Loucy (cell line): Measurements from ENCODE around the gene CCDC92.

Experiments used
- H2AFZ ChIP-seq: fragments of 200-600 bp; sonication (generic); 2 replicates; pipeline ENCODE4 v1.6.0; 2016; ENCODE audit warnings: antibody characterized with exemption, mild to moderate bottlenecking, low read length, moderate library complexity
- H3F3A ChIP-seq: fragments of 200-600 bp; 2 replicates; pipeline ENCODE4 v1.6.0; 2016; ENCODE audit warnings: antibody characterized with exemption, low read depth, mild to moderate bottlenecking
- H3K27me3 ChIP-seq: fragments of 200-600 bp; sonication (generic); 2 replicates; pipeline ENCODE4 v1.6.1; 2014; ENCODE audit warnings: low read length, mild to moderate bottlenecking; ENCODE audit not compliant: insufficient read depth, poor library complexity, severe bottlenecking
- H3K36me3 ChIP-seq: fragments of 200-600 bp; sonication (generic); 2 replicates; pipeline ENCODE4 v1.6.1; 2016; ENCODE audit warnings: low read length; ENCODE audit not compliant: insufficient read depth
- H3K4me1 ChIP-seq: fragments of 200-600 bp; sonication (generic); 2 replicates; pipeline ENCODE4 v1.5.1; 2014; ENCODE audit warnings: low read length, mild to moderate bottlenecking; ENCODE audit not compliant: insufficient read depth, poor library complexity, severe bottlenecking
- H3K4me2 ChIP-seq: fragments of 200-600 bp; sonication (generic); 2 replicates; pipeline ENCODE4 v1.6.0; 2014; ENCODE audit warnings: antibody characterized with exemption, low read length, low read depth, mild to moderate bottlenecking; ENCODE audit not compliant: poor library complexity, severe bottlenecking
- H3K4me3 ChIP-seq: fragments of 200-600 bp; sonication (generic); 2 replicates; pipeline ENCODE4 v1.5.1; 2014; ENCODE audit warnings: low read length, mild to moderate bottlenecking, mixed read lengths; ENCODE audit not compliant: poor library complexity, severe bottlenecking
- H3K79me2 ChIP-seq: fragments of 200-600 bp; sonication (generic); 2 replicates; pipeline ENCODE4 v1.6.1; 2014; ENCODE audit warnings: low read length; ENCODE audit not compliant: insufficient read depth
- H3K9ac ChIP-seq: fragments of 200-600 bp; sonication (generic); 2 replicates; pipeline ENCODE4 v1.6.0; 2014; ENCODE audit warnings: mild to moderate bottlenecking, low read depth, low read length, moderate library complexity; ENCODE audit not compliant: poor library complexity, severe bottlenecking
- H3K9me2 ChIP-seq: fragments of 200-600 bp; sonication (generic); replicated peaks from 2 replicates; pipeline ENCODE4 v1.6.1; 2016; ENCODE audit warnings: low read depth, low read length, mixed read lengths
- H3K9me3 ChIP-seq: fragments of 200-600 bp; sonication (generic); 2 replicates; pipeline ENCODE4 v1.6.1; 2014; ENCODE audit warnings: mild to moderate bottlenecking, antibody characterized with exemption, low read length, low read depth; ENCODE audit not compliant: insufficient read depth
- H4K20me1 ChIP-seq: fragments of 200-600 bp; sonication (generic); 2 replicates; pipeline ENCODE4 v1.6.0; 2014; ENCODE audit warnings: antibody characterized with exemption, low read length, mild to moderate bottlenecking; ENCODE audit not compliant: insufficient read depth, poor library complexity, severe bottlenecking
- EZH2phosphoT487 ChIP-seq: fragments of 200-600 bp; IDR thresholded peaks from 2 replicates; pipeline ENCODE4 v1.6.1; 2018; ENCODE audit warnings: antibody characterized with exemption, mild to moderate bottlenecking, moderate library complexity, borderline replicate concordance
- TF ChIP-seq, protein P1 (sequence below): fragments of 200-600 bp; sonication (generic); conservative IDR thresholded peaks from 2 replicates; pipeline ENCODE4 v1.5.1; 2014; ENCODE audit warnings: mild to moderate bottlenecking, antibody characterized with exemption, low read length

Gene CCDC92

GRCh38 chr12:123998991-123999359 is 26.3 kb upstream of the CCDC92 start:
- no peaks in the 10 kb centered on the region for H3K9me3 ChIP-seq
- no peak overlapping the region for H3K9ac ChIP-seq
- peaks cover 4% of the 10 kb centered on the region for H3K4me1 ChIP-seq
- H3K36me3 ChIP-seq: peaks cover 49% of the 10 kb centered on the region; the same call in 1 of the 2 replicates
- H3K79me2 ChIP-seq: peaks cover 38% of the 10 kb centered on the region; the same call in 1 of the 2 replicates
- peaks cover 3% of the 10 kb centered on the region for H4K20me1 ChIP-seq
- H3K4me3 ChIP-seq: no peak overlapping the region
- H3F3A ChIP-seq: no peaks in the 10 kb centered on the region
- H3K9me2 ChIP-seq: no peaks in the 10 kb centered on the region
- no peak overlapping the region for H2AFZ ChIP-seq
- H3K27me3 ChIP-seq: no peaks in the 10 kb centered on the region
- no peak overlapping the region for H3K4me2 ChIP-seq
- TF ChIP-seq, protein P1, sequence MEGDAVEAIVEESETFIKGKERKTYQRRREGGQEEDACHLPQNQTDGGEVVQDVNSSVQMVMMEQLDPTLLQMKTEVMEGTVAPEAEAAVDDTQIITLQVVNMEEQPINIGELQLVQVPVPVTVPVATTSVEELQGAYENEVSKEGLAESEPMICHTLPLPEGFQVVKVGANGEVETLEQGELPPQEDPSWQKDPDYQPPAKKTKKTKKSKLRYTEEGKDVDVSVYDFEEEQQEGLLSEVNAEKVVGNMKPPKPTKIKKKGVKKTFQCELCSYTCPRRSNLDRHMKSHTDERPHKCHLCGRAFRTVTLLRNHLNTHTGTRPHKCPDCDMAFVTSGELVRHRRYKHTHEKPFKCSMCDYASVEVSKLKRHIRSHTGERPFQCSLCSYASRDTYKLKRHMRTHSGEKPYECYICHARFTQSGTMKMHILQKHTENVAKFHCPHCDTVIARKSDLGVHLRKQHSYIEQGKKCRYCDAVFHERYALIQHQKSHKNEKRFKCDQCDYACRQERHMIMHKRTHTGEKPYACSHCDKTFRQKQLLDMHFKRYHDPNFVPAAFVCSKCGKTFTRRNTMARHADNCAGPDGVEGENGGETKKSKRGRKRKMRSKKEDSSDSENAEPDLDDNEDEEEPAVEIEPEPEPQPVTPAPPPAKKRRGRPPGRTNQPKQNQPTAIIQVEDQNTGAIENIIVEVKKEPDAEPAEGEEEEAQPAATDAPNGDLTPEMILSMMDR: no peak
- no peak for TF ChIP-seq EZH2phosphoT487

GRCh38 chr12:123998344-123998990 is 25.8 kb upstream of the CCDC92 start:
- Histone ChIP-seq H3K9me2 (no peaks in the 10 kb centered on the region), H2AFZ (no peak overlapping the region), H3K27me3 (no peaks in the 10 kb centered on the region), H3K9me3 (no peaks in the 10 kb centered on the region), H3F3A (no peaks in the 10 kb centered on the region), H3K79me2 (peaks cover 41% of the 10 kb centered on the region; the same call in 1 of the 2 replicates), H3K9ac (no peak overlapping the region), H3K36me3 (peaks cover 50% of the 10 kb centered on the region; the same call in 1 of the 2 replicates), H3K4me3 (no peak overlapping the region), H4K20me1 (peaks cover 3% of the 10 kb centered on the region), H3K4me1 (peaks cover 4% of the 10 kb centered on the region), H3K4me2 (no peak overlapping the region)
- TF ChIP-seq EZH2phosphoT487: no peak
- TF ChIP-seq, protein P1: no peak

- H3K4me3 ChIP-seq: no peak overlapping the region
- peaks cover 45% of the 10 kb centered on the region; the same call in 1 of the 2 replicates for H3K79me2 ChIP-seq
- H3K4me2 ChIP-seq: no peak overlapping the region
- H3K9me2 ChIP-seq: no peaks in the 10 kb centered on the region
- H3K36me3 ChIP-seq: peaks cover 55% of the 10 kb centered on the region; the same call in 1 of the 2 replicates
- H3K9me3 ChIP-seq: no peaks in the 10 kb centered on the region
- H3K4me1 ChIP-seq: peaks cover 4% of the 10 kb centered on the region
- no peaks in the 10 kb centered on the region for H3F3A ChIP-seq
- H4K20me1 ChIP-seq: peaks cover 3% of the 10 kb centered on the region
- TF ChIP-seq EZH2phosphoT487: no peak
- TF ChIP-seq, protein P1: no peak
- no peak overlapping the region for H2AFZ ChIP-seq
- H3K9ac ChIP-seq: no peak overlapping the region
- no peaks in the 10 kb centered on the region for H3K27me3 ChIP-seq
These were observed 25.3 kb upstream of the CCDC92 start for GRCh38 chr12:123997908-123998307.
